Mesendoderm (in vitro differentiated cells): ENCODE results near the gene JAG2.

Experiments used
- DNase-seq: peaks from one replicate; pipeline ENCODE4 v3.0.0; 2013
- H2AK5ac ChIP-seq: 2 replicates; pipeline ENCODE4 v1.6.1; 2013; ENCODE audit warnings: low read length, inconsistent platforms
- H2BK120ac ChIP-seq: 2 replicates; pipeline ENCODE4 v1.6.1; 2013; ENCODE audit warnings: low read depth, mild to moderate bottlenecking, low read length, moderate library complexity, mixed read lengths
- H2BK15ac ChIP-seq: replicated peaks from 2 replicates; pipeline ENCODE4 v1.6.1; 2013; ENCODE audit warnings: low read depth, mild to moderate bottlenecking, moderate library complexity
- H2BK5ac ChIP-seq: 2 replicates; pipeline ENCODE4 v1.6.1; 2013; ENCODE audit warnings: low read length, inconsistent platforms
- H3K18ac ChIP-seq: 2 replicates; pipeline ENCODE4 v1.6.1; 2013; ENCODE audit warnings: mild to moderate bottlenecking, low read length, mixed read lengths
- H3K23ac ChIP-seq: one replicate; pipeline ENCODE4 v1.6.1; 2013; ENCODE audit warnings: low read length
- H3K27ac ChIP-seq: 2 replicates; pipeline ENCODE4 v1.5.1; 2013; ENCODE audit warnings: low read depth, mild to moderate bottlenecking, inconsistent platforms, low read length, moderate library complexity
- H3K27me3 ChIP-seq: 2 replicates; pipeline ENCODE4 v1.6.1; 2013; ENCODE audit warnings: low read length, control low read depth, mild to moderate bottlenecking, inconsistent platforms; ENCODE audit not compliant: insufficient read depth, poor library complexity
- H3K36me3 ChIP-seq: 2 replicates; pipeline ENCODE4 v1.6.1; 2013; ENCODE audit warnings: low read length, inconsistent platforms; ENCODE audit not compliant: control insufficient read depth, insufficient read depth
- H3K4ac ChIP-seq: one replicate; pipeline ENCODE4 v1.6.1; 2013; ENCODE audit warnings: low read depth, mild to moderate bottlenecking, low read length, moderate library complexity
- H3K4me1 ChIP-seq: 2 replicates; pipeline ENCODE4 v1.6.1; 2013; ENCODE audit warnings: low read depth, low read length, inconsistent platforms; ENCODE audit not compliant: control insufficient read depth
- H3K4me2 ChIP-seq: 2 replicates; pipeline ENCODE4 v1.6.1; 2013; ENCODE audit warnings: low read length
- H3K4me3 ChIP-seq: 2 replicates; pipeline ENCODE4 v1.5.1; 2013; ENCODE audit warnings: mild to moderate bottlenecking, low read length
- H3K56ac ChIP-seq: one replicate; pipeline ENCODE4 v1.6.1; 2013; ENCODE audit warnings: low read length
- H3K79me1 ChIP-seq: 2 replicates; pipeline ENCODE4 v1.6.1; 2013; ENCODE audit warnings: low read length, inconsistent platforms
- H3K79me2 ChIP-seq: 2 replicates; pipeline ENCODE4 v1.6.1; 2013; ENCODE audit warnings: mild to moderate bottlenecking, low read length; ENCODE audit not compliant: control insufficient read depth, insufficient read depth
- H3K9ac ChIP-seq: 2 replicates; pipeline ENCODE4 v1.6.1; 2013; ENCODE audit warnings: low read length, inconsistent platforms
- H4K5ac ChIP-seq: one replicate; pipeline ENCODE4 v1.6.1; 2013; ENCODE audit warnings: low read length
- H4K8ac ChIP-seq: one replicate; pipeline ENCODE4 v1.6.1; 2013; ENCODE audit warnings: low read depth, mild to moderate bottlenecking, control low read depth, low read length, moderate library complexity
- WGBS: extraction: QIAGEN DNeasy Blood & Tissue Kit; methylation state at CpG from one replicate; pipeline ENCODE4 v1.1.7; 2013; ENCODE audit warnings: low lambda C conversion rate, missing lambda C conversion rate; ENCODE audit not compliant: insufficient coverage; ENCODE audit errors: extremely low coverage; 5-methylcytosine and 5-hydroxymethylcytosine counted together

JAG2 gene

GRCh38 chr14:105165134-105165704 is 3.4 kb downstream of the JAG2 start:
- Histone ChIP-seq H3K56ac (no peak overlapping the region), H4K5ac (no peak overlapping the region), H3K36me3 (no peaks in the 10 kb centered on the region), H3K27ac (no peak overlapping the region), H3K79me2 (no peaks in the 10 kb centered on the region), H3K4me2 (no peak overlapping the region), H2AK5ac (no peak overlapping the region), H2BK15ac (no peak overlapping the region), H3K79me1 (no peaks in the 10 kb centered on the region), H2BK120ac (no peak overlapping the region), H3K4me1 (no peaks in the 10 kb centered on the region), H3K27me3 (no peaks in the 10 kb centered on the region), H4K8ac (no peak overlapping the region), H3K4ac (no peak overlapping the region), H3K9ac (no peak overlapping the region), H2BK5ac (no peak overlapping the region), H3K23ac (no peak overlapping the region), H3K18ac (no peak overlapping the region), H3K4me3 (no peak overlapping the region)
- DNase-seq, result no peak
- no CpG with 5 or more reads among the region's 10 CpGs for WGBS

GRCh38 chr14:105163040-105163742 is 5.4 kb downstream of the JAG2 start:
- no peak overlapping the region for H3K9ac ChIP-seq
- no peak overlapping the region for H2BK120ac ChIP-seq
- DNase-seq, result peak; percentile 14
- H2AK5ac ChIP-seq, result no peak overlapping the region
- no peak overlapping the region for H3K4me3 ChIP-seq
- H3K79me2 ChIP-seq, result no peaks in the 10 kb centered on the region
- no peak overlapping the region for H3K4me2 ChIP-seq
- H3K79me1 ChIP-seq, result no peaks in the 10 kb centered on the region
- no peak overlapping the region for H3K18ac ChIP-seq
- whole genome bisulfite sequencing, result no CpG with 5 or more reads among the region's 18 CpGs
- no peaks in the 10 kb centered on the region for H3K27me3 ChIP-seq
- no peak overlapping the region for H2BK15ac ChIP-seq
- H3K4ac ChIP-seq, result no peak overlapping the region
- no peaks in the 10 kb centered on the region for H3K4me1 ChIP-seq
- no peak overlapping the region for H4K5ac ChIP-seq
- no peaks in the 10 kb centered on the region for H3K36me3 ChIP-seq
- no peak overlapping the region for H3K56ac ChIP-seq
- H2BK5ac ChIP-seq, result no peak overlapping the region
- no peak overlapping the region for H3K27ac ChIP-seq
- no peak overlapping the region for H3K23ac ChIP-seq
- H4K8ac ChIP-seq, result no peak overlapping the region

- Histone ChIP-seq H3K18ac (no peak overlapping the region), H3K4ac (no peak overlapping the region), H3K23ac (no peak overlapping the region), H4K8ac (no peak overlapping the region), H2BK120ac (no peak overlapping the region), H3K27me3 (no peaks in the 10 kb centered on the region), H3K27ac (no peak overlapping the region), H3K4me3 (no peak overlapping the region), H3K4me1 (no peaks in the 10 kb centered on the region), H3K79me1 (no peaks in the 10 kb centered on the region), H2BK5ac (no peak overlapping the region), H3K4me2 (no peak overlapping the region), H3K9ac (no peak overlapping the region), H2BK15ac (no peak overlapping the region), H4K5ac (no peak overlapping the region), H3K36me3 (no peaks in the 10 kb centered on the region), H3K79me2 (no peaks in the 10 kb centered on the region), H3K56ac (no peak overlapping the region), H2AK5ac (no peak overlapping the region)
- DNase-seq, result no peak
- no CpG with 5 or more reads among the region's 2 CpGs for WGBS
Measured at GRCh38 chr14:105162669-105162979, 6.0 kb downstream of the JAG2 start.

- Histone ChIP-seq H3K4me2 (no peak overlapping the region), H2BK5ac (no peak overlapping the region), H3K27ac (no peak overlapping the region), H3K79me2 (no peaks in the 10 kb centered on the region), H3K79me1 (no peaks in the 10 kb centered on the region), H2AK5ac (no peak overlapping the region), H3K56ac (no peak overlapping the region), H2BK15ac (no peak overlapping the region), H3K4ac (no peak overlapping the region), H4K5ac (no peak overlapping the region), H4K8ac (no peak overlapping the region), H3K9ac (no peak overlapping the region), H3K27me3 (no peaks in the 10 kb centered on the region), H3K36me3 (no peaks in the 10 kb centered on the region), H3K18ac (no peak overlapping the region), H3K4me1 (no peaks in the 10 kb centered on the region), H3K23ac (no peak overlapping the region), H3K4me3 (no peak overlapping the region), H2BK120ac (no peak overlapping the region)
- peak; percentile 15 for DNase-seq
- no CpG with 5 or more reads among the region's 10 CpGs for WGBS
Measured at GRCh38 chr14:105161964-105162668, 6.5 kb downstream of the JAG2 start.

GRCh38 chr14:105161309-105161708 is 7.3 kb downstream of the JAG2 start:
- no peak overlapping the region for H3K4ac ChIP-seq
- H3K27ac ChIP-seq, result no peak overlapping the region
- H2AK5ac ChIP-seq, result no peak overlapping the region
- DNase-seq, result no peak
- no peak overlapping the region for H2BK15ac ChIP-seq
- H3K23ac ChIP-seq, result no peak overlapping the region
- H4K5ac ChIP-seq, result no peak overlapping the region
- WGBS, result no CpG with 5 or more reads among the region's 15 CpGs
- H3K79me1 ChIP-seq, result no peaks in the 10 kb centered on the region
- no peaks in the 10 kb centered on the region for H3K36me3 ChIP-seq
- no peaks in the 10 kb centered on the region for H3K4me1 ChIP-seq
- H3K4me3 ChIP-seq, result no peak overlapping the region
- no peak overlapping the region for H3K9ac ChIP-seq
- no peak overlapping the region for H3K4me2 ChIP-seq
- no peak overlapping the region for H4K8ac ChIP-seq
- H3K18ac ChIP-seq, result no peak overlapping the region
- H3K79me2 ChIP-seq, result no peaks in the 10 kb centered on the region
- H3K27me3 ChIP-seq, result no peaks in the 10 kb centered on the region
- no peak overlapping the region for H2BK5ac ChIP-seq
- H2BK120ac ChIP-seq, result no peak overlapping the region
- H3K56ac ChIP-seq, result no peak overlapping the region
